ENCODE data around the gene HTRA1.

DNA sequence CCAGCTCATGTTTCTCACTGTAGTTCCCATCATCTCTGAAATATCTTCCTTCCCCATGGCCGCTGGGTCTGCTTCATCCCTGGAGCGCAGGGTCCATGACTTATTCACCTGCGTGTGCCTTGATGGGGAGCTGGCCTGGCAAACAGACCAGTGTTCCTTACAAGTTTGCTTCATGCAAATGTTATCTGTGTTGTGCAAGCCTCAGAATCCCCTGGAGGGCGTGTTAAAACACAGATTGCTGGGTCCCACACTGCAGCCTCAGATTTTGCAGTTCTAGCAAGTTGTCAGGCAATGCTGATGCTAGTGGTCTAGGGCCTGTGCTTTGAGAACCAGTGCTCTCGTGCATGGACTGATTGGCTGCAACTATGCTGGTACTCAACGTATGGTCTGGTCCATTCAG lies 92.0 kb downstream of the HTRA1 start:
- TF ChIP-seq, protein P1, sequence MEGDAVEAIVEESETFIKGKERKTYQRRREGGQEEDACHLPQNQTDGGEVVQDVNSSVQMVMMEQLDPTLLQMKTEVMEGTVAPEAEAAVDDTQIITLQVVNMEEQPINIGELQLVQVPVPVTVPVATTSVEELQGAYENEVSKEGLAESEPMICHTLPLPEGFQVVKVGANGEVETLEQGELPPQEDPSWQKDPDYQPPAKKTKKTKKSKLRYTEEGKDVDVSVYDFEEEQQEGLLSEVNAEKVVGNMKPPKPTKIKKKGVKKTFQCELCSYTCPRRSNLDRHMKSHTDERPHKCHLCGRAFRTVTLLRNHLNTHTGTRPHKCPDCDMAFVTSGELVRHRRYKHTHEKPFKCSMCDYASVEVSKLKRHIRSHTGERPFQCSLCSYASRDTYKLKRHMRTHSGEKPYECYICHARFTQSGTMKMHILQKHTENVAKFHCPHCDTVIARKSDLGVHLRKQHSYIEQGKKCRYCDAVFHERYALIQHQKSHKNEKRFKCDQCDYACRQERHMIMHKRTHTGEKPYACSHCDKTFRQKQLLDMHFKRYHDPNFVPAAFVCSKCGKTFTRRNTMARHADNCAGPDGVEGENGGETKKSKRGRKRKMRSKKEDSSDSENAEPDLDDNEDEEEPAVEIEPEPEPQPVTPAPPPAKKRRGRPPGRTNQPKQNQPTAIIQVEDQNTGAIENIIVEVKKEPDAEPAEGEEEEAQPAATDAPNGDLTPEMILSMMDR (IDR thresholded peaks at IDR 0.05 in 8 of 11, conservative IDR thresholded peaks at IDR 0.05 in 3 of 11), result no peak
- no peak for TF ChIP-seq POLR2AphosphoS5 (IDR thresholded peaks at IDR 0.05)
- no peak for TF ChIP-seq POLR2A (IDR thresholded peaks at IDR 0.05)
